Fibroblast of villous mesenchyme (primary cell): ENCODE measurements around the gene IQSEC1. TPM values are rescaled to one million over a fixed set of nuclear protein-coding genes. Genes with fewer than 3 reads are reported as not detected.
A peak's percentile ranks its signal among the peaks of the same experiment; 100 is the strongest.

ENCODE experiments used
- DNase-seq: peaks from one replicate; pipeline ENCODE4 v3.0.0-alpha.2; 2010; ENCODE audit warnings: low read depth
- H3K4me3 ChIP-seq: 2 replicates; pipeline ENCODE4 v1.5.1; 2011; ENCODE audit warnings: low read depth, mild to moderate bottlenecking, low read length
- CTCF ChIP-seq: IDR thresholded peaks from 2 replicates; pipeline ENCODE4 v1.5.1; 2012; ENCODE audit warnings: low read depth, mild to moderate bottlenecking, low read length; ENCODE audit not compliant: insufficient read depth
- total RNA-seq: library from RNA; depleted of rRNA; stranded (reverse); fragments of >200 nt; gene quantifications from 2 replicates; pipeline ENCODE4 v1.2.3, GENCODE V29; 2012

IQSEC1 gene
- total RNA-seq, 1 donor = 19.9 TPM

- TF ChIP-seq CTCF = no peak
- H3K4me3 ChIP-seq = no peak overlapping the region
- DNase-seq = no peak
Observed at GRCh38 chr3:12940854-12941253, 132.4 kb downstream of the IQSEC1 start.

- TF ChIP-seq CTCF = no peak
- no peak for DNase-seq
- no peak overlapping the region for H3K4me3 ChIP-seq
Observed at GRCh38 chr3:12939137-12939536, 134.1 kb downstream of the IQSEC1 start.

GRCh38 chr3:12938258-12938711 lies 134.9 kb downstream of the IQSEC1 start:
- DNase-seq = peak; percentile 19
- no peak overlapping the region for H3K4me3 ChIP-seq
- TF ChIP-seq CTCF = no peak

- H3K4me3 ChIP-seq = no peak overlapping the region
- TF ChIP-seq CTCF = no peak
- DNase-seq = no peak
Observed at GRCh38 chr3:12935861-12936830, 137.1 kb downstream of the IQSEC1 start.

GRCh38 chr3:12935023-12935860 lies 138.0 kb downstream of the IQSEC1 start:
- H3K4me3 ChIP-seq = no peak overlapping the region
- no peak for TF ChIP-seq CTCF
- DNase-seq = no peak

- peak; percentile 8 for DNase-seq
- TF ChIP-seq CTCF = no peak
- H3K4me3 ChIP-seq = no peak overlapping the region
Observed at GRCh38 chr3:12934431-12934830, 138.8 kb downstream of the IQSEC1 start.
